ENCODE results near the gene LLGL2.

DNA sequence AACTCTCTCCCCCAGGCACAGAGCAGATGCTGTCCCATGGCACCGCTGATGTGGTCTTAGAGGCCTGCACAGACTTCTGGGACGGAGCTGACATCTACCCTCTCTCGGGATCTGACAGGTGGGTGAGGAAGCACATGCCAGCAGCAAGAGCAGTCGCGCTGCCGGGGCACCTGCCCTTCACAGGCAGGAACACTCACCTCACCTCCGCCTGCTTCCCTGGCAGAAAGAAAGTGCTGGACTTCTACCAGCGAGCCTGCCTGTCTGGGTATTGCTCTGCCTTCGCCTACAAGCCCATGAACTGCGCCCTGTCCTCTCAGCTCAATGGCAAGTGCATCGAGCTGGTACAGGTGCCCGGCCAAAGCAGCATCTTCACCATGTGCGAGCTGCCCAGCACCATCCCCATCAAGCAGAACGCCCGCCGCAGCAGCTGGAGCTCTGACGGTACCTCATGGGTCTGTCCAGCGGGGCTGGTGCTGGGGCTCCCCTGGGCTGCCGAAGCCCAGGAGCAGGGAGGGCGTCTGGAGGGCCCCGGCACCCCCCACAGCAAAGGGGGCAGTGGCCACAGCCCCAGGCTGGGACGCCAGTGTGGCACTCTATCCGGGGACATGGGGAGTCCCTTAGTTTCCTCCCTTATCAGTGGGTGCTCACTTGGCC is 31.9 kb upstream of the LLGL2 start:
- no peak for TF ChIP-seq ARNT (IDR thresholded peaks at IDR 0.05)
- no peak for TF ChIP-seq FOXK2 (IDR thresholded peaks at IDR 0.05)
- no peak for TF ChIP-seq FOXA1 (IDR thresholded peaks at IDR 0.05)
- TF ChIP-seq BHLHE40 (IDR thresholded peaks at IDR 0.05; ENCODE audit: borderline replicate concordance): no peak
- no peak for TF ChIP-seq ZNF384 (IDR thresholded peaks at IDR 0.05)
- no peak for TF ChIP-seq HDGF (IDR thresholded peaks at IDR 0.05; ENCODE audit: borderline replicate concordance)

All from HEK293T (cell line).